NB4 (cell line): ENCODE data around the gene CROCC2.

ENCODE experiments used
- DNase-seq: peaks from one replicate; pipeline ENCODE4 v3.0.0; 2010; ENCODE audit warnings: low read depth
- H3K4me3 ChIP-seq: one replicate; pipeline ENCODE4 v1.5.1; 2011; ENCODE audit warnings: mild to moderate bottlenecking, low read depth, low read length, moderate library complexity
- CTCF ChIP-seq: IDR thresholded peaks from one replicate; pipeline ENCODE4 v1.5.1; 2012; ENCODE audit warnings: low read depth, low read length
- MAX ChIP-seq: IDR thresholded peaks from 2 replicates; pipeline ENCODE4 v1.6.1; 2011; ENCODE audit warnings: low read depth, low read length
- MYC ChIP-seq: IDR thresholded peaks from 2 replicates; pipeline ENCODE4 v1.6.1; 2011; ENCODE audit warnings: low read depth, low read length
- POLR2A ChIP-seq: IDR thresholded peaks from 2 replicates; pipeline ENCODE4 v1.6.1; 2011; ENCODE audit warnings: mild to moderate bottlenecking; ENCODE audit not compliant: insufficient read length; ENCODE audit errors: extremely low read depth

The CROCC2 gene

GRCh38 chr2:240906141-240906910, at the start of gene CROCC2:
Gene CROCC2 (plus strand): TSS chr2:240906336. CDS start chr2:240906514, 178 bp downstream.
- no peak for DNase-seq
- TF ChIP-seq CTCF (no peak), MYC (no peak), MAX (no peak), POLR2A (no peak)
- H3K4me3 ChIP-seq, result no peak within 1 kb of the TSS

GRCh38 chr2:240857039-240858008, 48.8 kb upstream of the CROCC2 start:
- TF ChIP-seq MAX (no peak), MYC (no peak), CTCF (no peak), POLR2A (no peak)
- DNase-seq, result no peak
- H3K4me3 ChIP-seq, result no peak overlapping the region

GRCh38 chr2:240858321-240858720, 47.8 kb upstream of the CROCC2 start:
- no peak for DNase-seq
- TF ChIP-seq CTCF (no peak), MYC (no peak), POLR2A (no peak), MAX (no peak)

GRCh38 chr2:240858871-240859270, 47.3 kb upstream of the CROCC2 start:
- DNase-seq, result no peak
- no peak for TF ChIP-seq MYC
- TF ChIP-seq CTCF, result no peak
- TF ChIP-seq POLR2A, result no peak
- no peak for TF ChIP-seq MAX
- no peak overlapping the region for H3K4me3 ChIP-seq

More at GRCh38 chr2:240858321-240858720, 47.8 kb upstream of the CROCC2 start:
- H3K4me3 ChIP-seq, result no peak overlapping the region

GRCh38 chr2:240861547-240861946, 44.6 kb upstream of the CROCC2 start:
- H3K4me3 ChIP-seq, result no peak overlapping the region
- no peak for DNase-seq
- no peak for TF ChIP-seq MYC
- TF ChIP-seq MAX, result no peak
- TF ChIP-seq CTCF, result no peak
- TF ChIP-seq POLR2A, result no peak
